IgD-negative memory B cell (primary cell): ENCODE data around the gene PLA2G12B. TPM values are rescaled to one million over a fixed set of nuclear protein-coding genes. Genes with fewer than 3 reads are reported as not detected.
"Not testable (repeated sequence)": the region's sequence is repeated elsewhere in the genome, so short reads cannot be mapped to it uniquely, and the experiment has no call there.

Experiments used
- H3K27ac Mint-ChIP-seq, 3 donors: one replicate each; pipeline ENCODE4 v1.8.0; 2020 to 2022; ENCODE audit warnings: mild to moderate bottlenecking in 3 of 3, mixed read lengths in 3 of 3, moderate library complexity in 1 of 3
- H3K27me3 Mint-ChIP-seq: one replicate; pipeline ENCODE4 v1.8.0; 2021; ENCODE audit warnings: mixed read lengths
- H3K36me3 Mint-ChIP-seq: one replicate; pipeline ENCODE4 v1.8.0; 2020; ENCODE audit warnings: mild to moderate bottlenecking, mixed read lengths
- H3K4me1 Mint-ChIP-seq, 3 donors: one replicate each; pipeline ENCODE4 v1.8.0; 2020 to 2022; ENCODE audit warnings: mixed read lengths in 3 of 3, mild to moderate bottlenecking in 1 of 3
- H3K4me3 Mint-ChIP-seq, 4 donors: one replicate each; pipeline ENCODE4 v1.8.0; 2020 to 2022; ENCODE audit warnings: mild to moderate bottlenecking in 4 of 4, mixed read lengths in 4 of 4, moderate library complexity in 3 of 4
- H3K9me3 Mint-ChIP-seq, 3 donors: one replicate each; pipeline ENCODE4 v1.8.0; 2020 to 2021; ENCODE audit warnings: mixed read lengths in 3 of 3, mild to moderate bottlenecking in 1 of 3
- polyA plus RNA-seq: library from polyadenylated mRNA; unstranded; fragments of 300-500 nt; fragmentation: Illumina TruSeq; gene quantifications from one replicate; pipeline ENCODE4 v1.2.3, GENCODE V29; 2021

PLA2G12B gene
- polyA plus RNA-seq, 1 donor from 2014 or later, result not detected

DNA sequence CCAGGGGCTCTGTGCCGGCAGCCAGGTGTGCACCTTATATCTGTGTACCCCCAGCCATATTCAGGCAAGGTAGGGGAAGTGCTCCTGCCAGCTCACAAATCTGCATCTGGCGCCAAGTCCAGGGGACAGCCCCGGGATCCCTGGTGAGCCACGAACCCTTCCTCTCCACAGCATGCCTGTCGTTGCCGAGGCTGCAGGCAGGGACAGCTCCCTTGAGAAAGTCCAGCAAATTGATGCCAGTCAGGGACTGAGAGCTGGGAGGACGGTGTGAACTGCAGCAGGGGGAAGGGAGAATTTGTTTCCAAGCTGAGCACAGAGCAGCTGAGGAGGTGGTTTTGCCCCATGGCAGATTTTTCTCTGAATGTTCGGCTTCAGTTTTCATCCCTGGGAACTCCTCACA lies 919 bp downstream of the PLA2G12B start:
- H3K9me3 Mint-ChIP-seq, result no peaks in the 10 kb centered on the region
- no peaks in the 10 kb centered on the region for H3K36me3 Mint-ChIP-seq
- no peak overlapping the region for H3K4me3 Mint-ChIP-seq
- peaks cover 1% of the 10 kb centered on the region for H3K27me3 Mint-ChIP-seq
- H3K27ac Mint-ChIP-seq, result no peak overlapping the region
- H3K4me1 Mint-ChIP-seq, result no peaks in the 10 kb centered on the region

DNA sequence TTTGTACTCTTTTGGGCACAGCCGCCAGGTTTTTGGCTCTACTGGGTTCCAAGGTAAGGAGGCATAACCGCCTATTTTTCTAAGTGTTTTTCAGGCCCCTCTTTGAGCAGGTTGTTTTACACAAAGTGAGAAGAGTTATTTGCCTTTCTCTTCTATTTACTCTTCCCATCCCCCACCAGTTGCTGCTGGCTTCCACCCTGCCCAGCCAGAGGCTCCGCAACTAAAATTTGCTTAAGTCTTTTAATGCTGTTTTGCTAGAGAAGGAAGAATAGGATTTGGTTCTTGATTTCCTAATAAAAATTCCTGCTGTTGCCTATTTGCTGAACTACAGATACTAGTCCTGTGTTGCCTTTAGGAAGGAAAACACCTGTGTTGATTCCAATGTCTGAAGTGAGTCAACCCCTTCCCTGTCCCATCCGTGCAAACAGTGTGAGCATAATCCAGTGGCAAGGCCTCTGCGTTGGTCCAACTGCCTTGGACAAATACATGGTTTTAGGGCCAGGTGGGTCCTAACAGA lies 1.9 kb downstream of the PLA2G12B start:
- H3K27ac Mint-ChIP-seq, result no peak overlapping the region
- no peak overlapping the region for H3K4me3 Mint-ChIP-seq
- H3K9me3 Mint-ChIP-seq, result no peaks in the 10 kb centered on the region
- H3K27me3 Mint-ChIP-seq, result peaks cover 1% of the 10 kb centered on the region
- no peaks in the 10 kb centered on the region for H3K36me3 Mint-ChIP-seq
- no peaks in the 10 kb centered on the region for H3K4me1 Mint-ChIP-seq

GRCh38 chr10:72952189-72952588 lies 2.4 kb downstream of the PLA2G12B start:
- H3K4me3 Mint-ChIP-seq, result no peak overlapping the region
- peaks cover 1% of the 10 kb centered on the region for H3K27me3 Mint-ChIP-seq
- no peaks in the 10 kb centered on the region for H3K4me1 Mint-ChIP-seq
- H3K9me3 Mint-ChIP-seq, result no peaks in the 10 kb centered on the region
- no peak overlapping the region for H3K27ac Mint-ChIP-seq
- H3K36me3 Mint-ChIP-seq, result peaks cover 2% of the 10 kb centered on the region

GRCh38 chr10:72951760-72952159 lies 2.8 kb downstream of the PLA2G12B start:
- Mint-ChIP-seq H3K9me3 (no peaks in the 10 kb centered on the region), H3K4me1 (no peaks in the 10 kb centered on the region), H3K27ac (no peak overlapping the region), H3K27me3 (no peaks in the 10 kb centered on the region), H3K4me3 (no peak overlapping the region), H3K36me3 (peaks cover 2% of the 10 kb centered on the region)

DNA sequence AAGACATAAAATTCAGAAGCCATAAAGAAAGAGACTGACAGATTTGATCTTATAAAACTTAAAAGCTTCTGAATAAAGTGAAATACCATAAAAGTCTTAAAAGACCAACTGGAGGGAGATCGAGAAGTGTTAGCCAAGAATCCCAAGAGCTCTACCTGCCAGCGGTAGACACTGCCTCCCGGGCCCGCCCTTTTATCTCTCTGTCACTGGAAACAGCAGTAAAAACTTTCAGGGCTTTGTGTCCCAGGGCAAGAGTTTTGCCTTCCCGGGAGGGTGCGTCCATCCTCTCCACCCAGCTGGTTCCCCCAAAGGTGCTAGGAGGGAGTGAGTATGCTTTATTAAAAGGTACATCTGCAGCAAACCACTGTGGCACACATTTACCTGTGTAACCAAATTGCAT lies 5.8 kb downstream of the PLA2G12B start:
- Mint-ChIP-seq H3K27ac (no peak overlapping the region), H3K4me3 (no peak overlapping the region), H3K9me3 (peaks cover 0 to 3% (median 0%) of the 10 kb centered on the region in 3 donors), H3K36me3 (peaks cover 2% of the 10 kb centered on the region), H3K4me1 (peaks cover 0 to 3% (median 0%) of the 10 kb centered on the region in 3 donors), H3K27me3 (peaks cover 4% of the 10 kb centered on the region)

DNA sequence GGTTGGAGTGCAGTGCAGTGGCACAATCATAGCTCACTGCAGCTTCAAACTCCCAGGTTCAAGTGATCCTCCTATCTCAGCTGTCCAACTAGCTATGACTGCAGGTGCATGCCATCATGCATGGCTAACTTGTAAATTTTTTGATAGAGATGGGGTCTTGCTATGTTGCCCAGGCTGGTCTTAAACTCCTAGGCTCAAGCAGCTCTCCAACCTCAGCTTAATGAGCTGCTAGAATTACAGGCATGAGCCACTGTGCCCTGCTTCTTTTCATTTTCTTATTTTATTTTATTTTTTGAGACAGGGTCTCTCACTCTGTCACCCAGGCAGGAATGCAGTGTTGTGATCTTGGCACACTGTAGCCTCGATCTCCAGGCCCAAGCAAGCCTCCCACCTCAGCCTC lies 7.6 kb downstream of the PLA2G12B start:
- peaks cover 4% of the 10 kb centered on the region for H3K27me3 Mint-ChIP-seq
- H3K4me1 Mint-ChIP-seq, result peaks cover 0 to 3% (median 0%) of the 10 kb centered on the region in 3 donors
- H3K4me3 Mint-ChIP-seq, result no peak overlapping the region
- H3K9me3 Mint-ChIP-seq, result peaks cover 0 to 3% (median 0%) of the 10 kb centered on the region in 3 donors
- peaks cover 2% of the 10 kb centered on the region for H3K36me3 Mint-ChIP-seq
- no peak overlapping the region for H3K27ac Mint-ChIP-seq

DNA sequence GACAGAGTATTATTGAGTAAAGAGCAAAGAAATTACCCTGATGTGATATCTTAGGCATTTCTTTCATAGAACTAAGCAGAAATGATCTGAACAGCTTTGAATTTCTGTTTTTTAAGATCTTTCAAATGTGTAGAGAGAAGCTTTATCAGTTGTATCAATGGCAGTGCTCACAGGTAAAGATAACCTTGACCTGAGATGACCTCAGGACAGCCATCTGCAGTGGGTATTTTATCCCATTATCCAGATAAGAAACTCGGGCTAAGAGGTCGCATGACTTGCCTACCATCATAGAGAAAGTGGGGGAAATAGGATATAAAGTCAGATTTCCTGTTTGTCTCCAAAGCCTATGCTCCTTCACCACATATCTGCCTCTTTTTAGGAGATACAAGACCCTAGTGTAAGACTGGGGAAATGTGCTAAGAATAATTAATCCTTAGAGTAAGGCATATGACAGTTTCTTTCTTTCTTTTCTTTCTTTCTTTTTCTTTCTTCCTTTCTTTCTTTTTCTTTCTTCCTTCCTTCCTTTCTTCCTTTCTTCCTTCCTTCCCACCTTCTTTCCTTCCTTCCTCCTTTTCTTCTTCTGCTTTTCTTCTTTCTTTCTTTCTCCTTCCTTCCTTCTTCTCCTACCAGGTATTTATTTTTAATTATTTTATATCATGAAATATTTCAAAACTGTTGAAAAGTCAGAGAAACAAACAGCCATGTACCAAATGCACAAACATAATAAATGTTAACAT lies 10.9 kb downstream of the PLA2G12B start:
- H3K36me3 Mint-ChIP-seq, result peaks cover 2% of the 10 kb centered on the region

GRCh38 chr10:72935361-72935760 lies 19.2 kb downstream of the PLA2G12B start:
- Mint-ChIP-seq H3K27me3 (peaks cover 5% of the 10 kb centered on the region), H3K36me3 (peaks cover 5% of the 10 kb centered on the region), H3K9me3 (no peaks in the 10 kb centered on the region), H3K27ac (no peak overlapping the region), H3K4me1 (no peaks in the 10 kb centered on the region), H3K4me3 (no peak overlapping the region)

More for the DNA sequence above, 10.9 kb downstream of the PLA2G12B start:
- H3K27ac Mint-ChIP-seq, result no peak overlapping the region
- H3K9me3 Mint-ChIP-seq, result peaks cover 0 to 3% (median 0%) of the 10 kb centered on the region in 3 donors
- H3K27me3 Mint-ChIP-seq, result peaks cover 4% of the 10 kb centered on the region
- H3K4me3 Mint-ChIP-seq, result no peak overlapping the region
- H3K4me1 Mint-ChIP-seq, result peaks cover 0 to 3% (median 0%) of the 10 kb centered on the region in 3 donors

DNA sequence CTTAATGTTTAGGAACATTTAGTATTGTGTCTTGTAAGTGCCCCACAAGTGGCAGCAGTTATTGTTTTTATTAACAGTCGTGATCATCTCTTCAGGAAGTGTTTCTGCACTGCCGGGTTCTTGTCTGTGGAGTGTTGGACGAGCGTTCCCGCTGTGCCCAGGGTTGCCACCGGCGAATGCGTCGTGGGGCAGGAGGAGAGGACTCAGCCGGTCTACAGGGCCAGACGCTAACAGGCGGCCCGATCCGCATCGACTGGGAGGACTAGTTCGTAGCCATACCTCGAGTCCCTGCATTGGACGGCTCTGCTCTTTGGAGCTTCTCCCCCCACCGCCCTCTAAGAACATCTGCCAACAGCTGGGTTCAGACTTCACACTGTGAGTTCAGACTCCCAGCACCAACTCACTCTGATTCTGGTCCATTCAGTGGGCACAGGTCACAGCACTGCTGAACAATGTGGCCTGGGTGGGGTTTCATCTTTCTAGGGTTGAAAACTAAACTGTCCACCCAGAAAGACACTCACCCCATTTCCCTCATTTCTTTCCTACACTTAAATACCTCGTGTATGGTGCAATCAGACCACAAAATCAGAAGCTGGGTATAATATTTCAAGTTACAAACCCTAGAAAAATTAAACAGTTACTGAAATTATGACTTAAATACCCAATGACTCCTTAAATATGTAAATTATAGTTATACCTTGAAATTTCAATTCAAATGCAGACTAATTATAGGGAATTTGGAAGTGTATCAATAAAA lies 22.2 kb downstream of the PLA2G12B start:
- H3K9me3 Mint-ChIP-seq, result no peaks in the 10 kb centered on the region
- peaks cover 5% of the 10 kb centered on the region for H3K27me3 Mint-ChIP-seq
- H3K36me3 Mint-ChIP-seq, result peaks cover 5% of the 10 kb centered on the region
- H3K4me3 Mint-ChIP-seq, result no peak overlapping the region
- no peak overlapping the region for H3K27ac Mint-ChIP-seq
- H3K4me1 Mint-ChIP-seq, result no peaks in the 10 kb centered on the region

- Mint-ChIP-seq H3K27ac (no peak overlapping the region), H3K36me3 (peaks cover 2% of the 10 kb centered on the region), H3K4me1 (no peaks in the 10 kb centered on the region), H3K27me3 (peaks cover 5% of the 10 kb centered on the region), H3K4me3 (no peak overlapping the region), H3K9me3 (no peaks in the 10 kb centered on the region)
Measured at GRCh38 chr10:72930276-72930675, 24.3 kb downstream of the PLA2G12B start.

GRCh38 chr10:72928798-72929197 lies 25.8 kb downstream of the PLA2G12B start:
- Mint-ChIP-seq H3K27ac (no peak overlapping the region), H3K4me3 (no peak overlapping the region), H3K27me3 (peaks cover 7% of the 10 kb centered on the region), H3K4me1 (no peaks in the 10 kb centered on the region), H3K9me3 (peaks cover 0 to 2% (median 0%) of the 10 kb centered on the region in 3 donors), H3K36me3 (peaks cover under 1% of the 10 kb centered on the region)

DNA sequence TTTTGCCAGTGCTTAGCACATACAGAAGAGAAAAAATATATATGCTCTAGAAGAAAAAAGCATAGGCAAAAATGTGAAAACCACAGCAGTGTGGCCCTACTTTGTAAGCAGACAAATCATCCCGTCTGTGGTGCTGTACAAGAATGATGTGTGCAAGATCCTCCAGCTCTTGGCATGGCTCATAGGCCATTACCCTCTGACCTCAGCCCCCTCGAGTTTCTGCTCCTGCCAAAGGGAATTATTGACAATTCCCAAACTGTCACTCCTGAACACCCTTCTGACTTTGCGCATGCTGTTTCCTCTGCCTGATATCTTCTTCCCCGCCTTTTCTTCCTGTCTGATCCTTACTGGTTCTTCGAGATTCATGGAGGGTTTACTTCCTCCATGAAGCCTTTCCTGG lies 27.1 kb downstream of the PLA2G12B start:
- Mint-ChIP-seq H3K27me3 (peaks cover 6% of the 10 kb centered on the region), H3K9me3 (peaks cover under 1 to 3% (median 1%) of the 10 kb centered on the region in 3 donors), H3K36me3 (no peaks in the 10 kb centered on the region), H3K4me1 (no peaks in the 10 kb centered on the region), H3K4me3 (no peak overlapping the region), H3K27ac (no peak overlapping the region)

DNA sequence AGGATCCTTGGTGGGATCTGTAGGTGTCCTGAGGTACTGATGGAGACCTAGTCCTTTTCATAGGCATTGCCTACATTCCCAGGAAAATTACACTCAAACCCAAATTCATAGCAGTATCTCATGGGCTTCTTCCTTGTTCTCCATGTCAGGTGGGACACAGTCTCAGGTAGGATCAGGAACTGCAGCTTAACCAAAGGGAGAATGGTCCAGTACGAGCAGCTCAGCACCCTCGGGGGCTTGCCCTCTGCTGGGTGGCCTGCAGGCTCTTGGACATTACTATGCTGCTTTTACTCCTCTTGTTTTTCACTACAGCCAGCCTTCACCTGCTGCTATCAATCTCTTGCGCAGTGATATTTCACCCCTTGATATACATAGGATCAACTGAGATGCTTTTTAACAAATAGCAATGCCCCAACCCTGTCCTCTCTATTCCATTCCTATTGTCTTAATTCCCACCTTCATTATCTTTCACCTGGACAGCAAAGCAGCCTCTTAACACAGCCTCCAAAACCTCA lies 28.6 kb downstream of the PLA2G12B start:
- H3K4me1 Mint-ChIP-seq, result no peaks in the 10 kb centered on the region
- H3K36me3 Mint-ChIP-seq, result no peaks in the 10 kb centered on the region
- H3K4me3 Mint-ChIP-seq, result no peak overlapping the region
- H3K27me3 Mint-ChIP-seq, result peaks cover 5% of the 10 kb centered on the region
- no peak overlapping the region for H3K27ac Mint-ChIP-seq
- peaks cover 6 to 15% (median 11%) of the 10 kb centered on the region in 3 donors for H3K9me3 Mint-ChIP-seq

DNA sequence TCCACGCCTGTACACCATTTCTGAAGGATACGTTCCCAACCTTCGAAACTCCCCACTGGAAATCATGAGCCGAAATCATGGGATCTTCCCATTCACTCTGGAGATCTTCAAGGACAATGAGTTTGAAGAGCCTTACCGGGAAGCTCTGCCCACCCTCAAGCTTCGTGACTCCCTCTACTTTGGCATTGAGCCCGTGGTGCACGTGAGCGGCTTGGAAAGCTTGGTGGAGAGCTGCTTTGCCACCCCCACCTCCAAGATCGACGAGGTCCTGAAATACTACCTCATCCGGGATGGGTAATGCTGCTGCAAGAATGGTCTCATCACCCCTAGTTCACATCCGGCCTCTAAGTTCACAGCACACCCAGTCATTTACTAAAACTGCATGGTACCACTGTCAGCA lies 30.3 kb downstream of the PLA2G12B start:
- Mint-ChIP-seq H3K4me1 (no peaks in the 10 kb centered on the region), H3K4me3 (no peak overlapping the region), H3K9me3 (peaks cover 7 to 19% (median 19%) of the 10 kb centered on the region in 3 donors), H3K36me3 (peaks cover 3% of the 10 kb centered on the region), H3K27ac (no peak overlapping the region), H3K27me3 (peaks cover 12% of the 10 kb centered on the region)

DNA sequence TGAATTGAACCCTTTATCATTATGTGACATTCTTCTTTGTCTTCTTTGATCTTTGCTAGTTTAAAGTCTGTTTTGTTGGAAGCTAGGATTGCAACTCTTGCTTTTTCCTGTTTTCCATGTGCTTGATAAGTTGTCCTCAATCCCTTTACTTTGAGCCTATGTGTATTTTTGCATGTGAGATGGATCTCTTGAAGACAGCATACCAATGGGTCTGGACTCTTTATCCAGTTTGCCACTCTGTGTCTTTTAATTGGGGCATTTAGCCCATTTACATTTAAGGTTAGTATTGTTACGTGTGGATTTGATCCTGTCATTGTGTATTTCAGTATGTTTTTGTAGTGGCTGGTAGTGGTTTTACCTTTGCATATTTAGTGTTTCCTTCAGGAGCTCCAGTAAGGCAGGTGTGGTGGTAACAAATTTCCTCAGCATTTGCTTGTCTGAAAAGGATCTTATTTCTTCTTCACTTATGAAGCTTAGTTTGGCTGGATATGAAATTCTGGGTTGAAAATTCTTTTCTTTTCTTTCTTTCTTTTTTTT lies 33.4 kb downstream of the PLA2G12B start:
- Mint-ChIP-seq H3K27me3 (peaks cover 13% of the 10 kb centered on the region), H3K9me3 (peaks cover 7 to 19% (median 19%) of the 10 kb centered on the region in 3 donors)
- H3K4me3 Mint-ChIP-seq, H3K27ac Mint-ChIP-seq, H3K36me3 Mint-ChIP-seq, H3K4me1 Mint-ChIP-seq: not testable (repeated sequence)
